GM18505 (cell line): ENCODE results near the gene FMNL2.
A peak's percentile ranks its signal among the peaks of the same experiment; 100 is the strongest.

Source experiments
- ATAC-seq: cut with Tn5 transposase; IDR thresholded peaks from one replicate; pipeline ENCODE4 v1.9.1; 2021; ENCODE audit not compliant: unreplicated experiment
- POLR2A ChIP-seq: IDR thresholded peaks from 4 replicates; pipeline ENCODE4 v1.6.1; 2011; ENCODE audit warnings: borderline replicate concordance; ENCODE audit not compliant: insufficient read depth, insufficient read length; ENCODE audit errors: extremely low read depth

FMNL2 gene

DNA sequence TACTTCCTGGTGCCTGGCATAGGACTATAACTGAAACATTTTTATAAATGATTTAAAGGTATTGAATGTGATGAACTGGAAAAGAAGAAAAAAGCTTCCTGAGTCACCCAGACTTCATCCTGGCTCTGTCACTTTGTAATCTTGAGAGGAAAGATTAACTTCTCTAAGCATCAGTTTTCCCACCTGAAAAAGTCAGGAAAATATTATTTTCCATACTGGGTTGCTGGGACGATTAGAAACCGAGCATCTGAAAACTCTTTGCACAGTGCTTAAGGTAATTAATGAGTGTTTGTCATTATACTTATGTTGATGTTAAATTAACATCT lies 71.8 kb downstream of the FMNL2 start:
- TF ChIP-seq POLR2A: no peak
- no peak for ATAC-seq

DNA sequence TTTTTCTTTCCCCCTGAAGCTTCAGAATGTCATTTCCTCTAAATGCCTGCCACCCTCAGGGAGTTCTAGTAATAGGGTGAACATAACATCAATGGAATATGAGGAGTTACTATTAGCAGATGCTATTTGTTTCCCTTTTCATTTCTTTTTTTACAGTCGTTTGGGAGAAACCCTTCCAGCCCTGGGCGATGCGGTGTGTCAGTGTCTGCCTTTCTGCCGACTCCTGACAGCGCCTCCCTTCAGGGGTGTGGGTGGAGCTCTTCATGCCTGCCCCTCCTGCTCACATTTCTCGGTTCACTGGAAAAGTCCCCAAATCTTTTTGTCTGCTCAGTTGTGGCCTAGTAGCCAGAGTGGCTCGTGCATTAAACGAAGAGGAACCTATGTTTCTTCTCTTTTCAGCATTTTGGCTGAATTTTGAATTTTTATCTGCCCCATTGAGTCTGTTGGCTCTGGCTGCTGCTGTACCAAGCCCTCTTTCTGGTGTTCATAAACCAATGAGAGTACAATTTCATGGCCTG lies 72.3 kb downstream of the FMNL2 start:
- peak; percentile 75 for ATAC-seq
- peak; percentile 63 for TF ChIP-seq POLR2A

DNA sequence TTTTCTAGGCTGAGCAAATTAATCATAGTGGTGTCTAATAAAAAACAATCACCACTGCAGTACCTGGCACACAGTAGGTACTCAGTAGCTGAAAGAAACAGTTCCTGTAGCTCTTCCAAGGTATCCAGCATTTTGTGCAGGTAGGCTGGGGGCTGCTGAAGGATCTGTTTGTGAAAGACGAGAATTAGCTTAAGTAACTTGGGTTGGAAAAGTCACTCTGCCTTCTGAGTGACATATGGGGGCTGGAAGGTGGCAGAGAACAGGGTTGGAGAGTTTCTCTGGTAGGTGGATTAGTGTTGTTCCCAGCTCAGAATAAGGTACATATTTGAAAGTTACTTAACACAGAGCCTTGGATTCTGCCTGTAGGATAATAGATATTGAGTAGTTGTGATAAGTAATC lies 72.8 kb downstream of the FMNL2 start:
- ATAC-seq: no peak
- no peak for TF ChIP-seq POLR2A

DNA sequence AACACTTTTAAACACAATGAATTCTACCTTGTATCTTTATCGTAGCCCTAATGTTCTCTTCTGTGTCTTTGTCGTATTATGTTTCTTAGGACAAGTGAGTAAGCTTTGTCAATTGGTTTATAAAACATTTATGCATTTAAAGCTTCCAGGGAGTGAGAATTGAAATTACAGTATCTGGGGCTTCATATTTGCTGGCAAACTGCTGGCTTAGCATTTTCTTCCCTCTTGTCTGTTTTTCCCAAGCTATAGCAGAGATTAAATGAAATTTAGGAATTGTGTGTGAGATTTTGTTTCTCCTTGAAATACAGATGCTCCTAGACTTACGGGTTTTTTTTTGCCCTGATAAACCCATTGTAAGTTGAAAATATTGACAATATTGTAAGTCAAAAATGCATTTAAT lies 73.3 kb downstream of the FMNL2 start:
- no peak for TF ChIP-seq POLR2A
- ATAC-seq: no peak

DNA sequence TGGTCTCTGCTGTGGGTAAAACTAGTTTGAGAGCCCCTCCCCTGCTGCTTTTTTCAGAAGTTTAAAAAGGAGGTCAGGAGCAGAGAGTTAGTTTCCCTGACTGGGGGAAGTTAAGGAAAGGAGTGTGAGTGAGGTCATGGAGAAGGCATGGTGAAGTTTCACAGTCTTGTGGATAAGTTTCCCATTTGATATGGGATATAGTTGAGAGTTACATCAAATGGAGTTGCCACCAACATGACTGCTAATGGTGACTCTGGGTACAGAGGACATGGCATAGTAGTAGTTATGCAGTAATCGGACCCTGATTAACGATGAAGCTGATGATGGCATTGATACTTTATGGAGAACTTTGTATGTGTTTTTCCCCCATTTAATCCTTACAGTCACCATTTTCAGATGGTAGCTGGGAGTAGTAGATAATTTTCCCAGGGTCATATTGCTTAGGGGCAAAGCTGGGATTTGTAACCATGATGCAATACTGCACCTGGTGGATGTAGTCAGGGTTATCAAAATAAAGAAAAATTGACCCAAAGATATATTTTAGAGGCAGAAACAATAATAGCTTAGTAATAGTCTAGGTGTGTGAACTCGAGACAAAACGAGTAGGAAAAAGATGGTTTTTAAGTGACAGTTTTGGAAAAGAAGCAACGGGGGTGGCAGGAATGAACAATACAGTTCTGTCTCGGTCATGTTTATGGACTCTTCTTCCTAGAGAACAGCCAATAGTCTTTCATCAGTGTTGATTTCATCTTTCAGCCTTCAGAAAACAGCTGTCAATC lies 74.6 kb downstream of the FMNL2 start:
- ATAC-seq: no peak
- TF ChIP-seq POLR2A: no peak

DNA sequence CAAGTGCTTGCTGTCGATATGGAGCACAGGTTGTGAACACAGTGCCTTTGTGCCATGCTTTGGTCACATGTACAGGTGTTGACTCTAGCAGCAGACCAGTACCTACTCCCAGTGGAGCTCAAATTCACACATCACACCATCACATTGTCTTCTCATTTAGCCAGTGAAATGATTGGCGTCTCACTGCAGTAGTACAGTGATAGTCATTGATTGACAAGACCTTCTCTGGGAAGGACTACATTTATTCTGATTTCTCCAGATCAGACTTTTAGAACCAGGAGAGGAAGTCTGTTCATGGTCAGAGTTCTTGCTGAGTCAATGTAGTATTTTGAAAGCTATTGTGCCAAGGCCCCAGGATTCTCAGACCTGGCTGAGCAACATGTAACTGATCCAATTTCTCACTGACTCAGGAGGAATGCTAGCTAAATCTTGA lies 75.2 kb downstream of the FMNL2 start:
- no peak for ATAC-seq
- TF ChIP-seq POLR2A: no peak

DNA sequence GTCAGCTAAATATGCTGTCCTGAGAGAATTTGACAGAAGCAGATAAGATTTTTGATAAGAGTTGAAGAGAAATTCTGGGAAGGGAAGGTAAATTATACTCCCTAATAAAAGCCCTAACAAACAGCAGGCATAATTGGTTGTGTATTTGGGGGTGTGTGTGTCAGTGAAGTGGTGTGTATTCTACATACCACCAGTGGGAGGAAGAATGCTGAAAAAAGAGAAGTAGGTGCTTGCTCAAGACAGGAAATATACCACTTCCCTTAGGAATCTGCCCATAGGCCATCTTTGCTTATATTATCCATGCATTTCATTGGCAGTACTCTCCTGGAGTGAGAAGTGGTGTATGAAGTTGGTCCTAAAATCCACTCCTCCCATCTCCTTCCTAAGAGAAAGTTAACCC lies 76.2 kb downstream of the FMNL2 start:
- no peak for TF ChIP-seq POLR2A
- no peak for ATAC-seq

DNA sequence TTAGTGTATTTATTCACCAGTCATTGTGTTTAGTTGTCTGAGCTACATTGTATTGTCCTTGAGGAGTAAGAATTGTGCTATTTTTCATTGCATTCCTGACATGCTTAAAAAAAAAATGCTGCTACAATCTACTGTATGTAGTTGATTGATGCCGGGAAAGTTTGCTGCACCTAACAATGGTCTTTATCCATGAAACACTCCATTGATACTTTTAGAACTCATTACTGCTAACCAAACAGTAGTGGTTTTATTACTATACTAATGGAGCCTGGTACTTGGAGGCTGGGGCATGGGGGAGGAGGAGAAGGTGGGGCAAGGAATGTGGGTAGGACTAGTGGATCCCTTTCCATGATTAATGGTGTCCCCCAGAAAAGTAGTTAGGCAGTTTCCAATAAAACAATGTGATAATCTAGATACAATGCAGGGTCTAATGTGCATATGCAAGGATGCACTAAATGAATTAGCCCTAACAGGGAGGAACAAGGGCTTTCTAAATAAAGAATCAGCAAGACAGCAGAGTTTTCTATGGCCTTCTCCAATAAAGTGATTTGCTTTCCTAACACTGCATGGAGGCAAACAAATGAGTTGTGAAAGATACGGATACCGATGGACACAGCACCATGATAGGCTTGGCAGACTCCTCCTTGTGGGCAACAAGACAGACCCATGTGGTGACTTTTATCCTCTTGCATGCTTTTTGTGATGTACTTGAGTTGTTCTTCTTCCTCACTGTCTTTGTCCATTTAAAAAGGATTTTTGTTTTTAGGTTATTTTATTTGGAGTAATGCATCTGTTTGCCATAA lies 78.5 kb downstream of the FMNL2 start:
- TF ChIP-seq POLR2A: no peak
- no peak for ATAC-seq

DNA sequence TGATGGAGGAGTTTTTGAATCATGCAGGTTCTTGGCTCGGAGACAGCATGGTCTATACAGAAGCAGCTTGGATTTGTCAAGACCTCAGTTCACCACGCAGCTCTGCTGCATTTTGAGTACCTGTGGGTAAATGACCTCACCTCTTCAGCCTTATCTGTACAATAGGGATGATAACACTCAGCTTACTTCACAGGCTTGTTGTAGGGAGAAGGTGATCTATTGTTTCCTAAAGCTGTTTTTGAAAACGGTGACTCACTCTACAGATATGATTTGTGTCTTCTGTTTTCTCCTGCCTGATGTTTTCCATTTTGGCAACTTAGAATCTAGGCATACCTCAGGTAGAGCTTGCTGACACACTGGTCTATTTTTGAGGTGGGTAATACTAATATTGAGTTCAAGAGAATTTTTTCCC lies 80.3 kb downstream of the FMNL2 start:
- no peak for ATAC-seq
- TF ChIP-seq POLR2A: no peak

DNA sequence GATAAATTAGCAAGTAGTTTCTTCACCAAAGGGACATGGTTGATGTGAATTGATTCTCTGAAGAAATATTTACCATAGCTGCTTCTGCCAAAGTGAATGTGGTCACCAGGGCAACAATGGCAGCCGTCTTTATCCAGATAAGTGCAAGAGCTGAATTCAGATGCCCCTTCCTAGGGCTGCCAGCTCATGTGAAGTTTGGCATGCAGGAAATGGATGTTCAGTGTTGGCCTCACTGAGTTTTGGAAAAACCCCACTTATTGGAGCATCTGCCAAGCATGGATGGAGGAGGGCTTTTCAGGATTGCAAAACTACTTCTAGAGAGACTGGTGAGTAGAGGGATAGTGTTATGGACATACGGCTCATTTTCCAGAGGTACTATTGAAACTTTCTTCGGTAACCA lies 80.8 kb downstream of the FMNL2 start:
- ATAC-seq: no peak
- TF ChIP-seq POLR2A: no peak

DNA sequence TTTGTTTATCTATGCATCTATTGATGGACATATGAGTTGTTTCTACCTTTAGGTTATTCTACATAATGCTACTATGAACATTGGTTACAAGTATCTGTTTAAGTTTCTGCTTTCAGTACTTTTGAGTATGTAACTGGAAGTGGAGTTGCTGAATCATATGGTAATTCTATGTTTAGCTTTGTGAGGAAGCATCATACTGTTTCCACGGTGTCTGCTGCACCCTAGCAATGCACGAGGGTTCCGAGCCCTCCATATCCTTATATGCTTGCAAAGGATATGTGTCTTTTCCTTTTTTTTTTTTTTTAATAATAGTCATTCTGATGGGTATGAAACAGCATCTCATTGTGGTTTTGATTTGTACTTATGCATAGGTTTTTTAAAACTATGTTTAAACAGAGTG lies 83.7 kb downstream of the FMNL2 start:
- no peak for ATAC-seq
- TF ChIP-seq POLR2A: no peak

DNA sequence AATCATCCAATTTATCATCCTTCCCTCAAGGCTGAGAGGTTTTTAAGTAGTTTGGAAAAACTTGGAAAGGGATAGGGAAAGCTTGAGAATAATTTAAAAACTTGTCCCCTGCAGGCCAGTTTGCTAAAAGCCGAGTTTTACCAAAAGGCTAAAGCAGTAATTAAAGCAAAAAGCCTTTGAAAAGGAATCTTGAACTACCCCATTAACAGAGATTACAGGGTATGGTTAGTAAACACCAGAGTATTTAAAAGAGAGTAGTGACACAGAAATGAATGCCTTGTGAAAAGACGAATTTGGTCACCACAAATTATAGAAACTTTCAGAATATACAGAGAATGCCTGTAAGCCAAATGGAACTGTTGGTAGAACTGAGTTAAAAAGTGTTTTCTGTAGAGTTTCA lies 85.0 kb downstream of the FMNL2 start:
- no peak for ATAC-seq
- no peak for TF ChIP-seq POLR2A

DNA sequence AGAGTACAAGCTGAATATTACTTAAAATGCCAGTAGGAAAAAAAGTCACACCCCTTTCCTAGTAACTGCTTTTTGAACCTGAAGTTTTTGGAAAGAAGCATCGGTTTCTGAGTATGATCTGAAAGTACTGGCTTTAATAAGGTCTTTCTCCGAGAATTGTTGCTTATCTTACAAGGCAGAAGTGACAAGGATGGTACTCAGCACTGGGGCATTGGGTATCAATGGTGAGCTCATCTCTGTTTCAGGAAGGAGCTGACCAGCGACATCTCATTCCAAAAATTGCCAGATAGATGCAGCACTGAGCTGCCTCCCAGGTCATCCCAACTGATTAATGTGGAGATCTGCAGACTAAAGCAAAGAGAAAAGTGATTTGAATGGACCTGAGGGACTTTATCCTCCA lies 85.4 kb downstream of the FMNL2 start:
- no peak for TF ChIP-seq POLR2A
- ATAC-seq: no peak

DNA sequence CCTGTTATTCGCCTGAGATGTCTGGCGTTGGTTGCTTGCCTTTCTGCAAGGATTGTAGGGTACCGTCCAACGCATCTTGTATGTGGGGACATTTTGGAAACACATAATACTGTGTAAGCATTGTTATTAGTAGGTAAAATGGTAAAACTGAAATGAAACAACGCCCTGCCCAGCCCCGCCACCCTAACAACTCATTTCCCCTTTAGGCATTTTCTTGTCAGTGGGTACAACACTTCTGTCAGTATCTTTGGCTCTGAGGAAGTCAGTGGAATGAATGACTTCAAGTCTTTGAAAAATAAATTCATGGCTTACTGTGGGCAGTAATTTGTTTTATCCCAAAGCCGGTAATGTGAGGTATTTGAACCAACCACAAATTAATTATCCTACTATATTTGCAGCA lies 86.0 kb downstream of the FMNL2 start:
- no peak for ATAC-seq
- TF ChIP-seq POLR2A: no peak

DNA sequence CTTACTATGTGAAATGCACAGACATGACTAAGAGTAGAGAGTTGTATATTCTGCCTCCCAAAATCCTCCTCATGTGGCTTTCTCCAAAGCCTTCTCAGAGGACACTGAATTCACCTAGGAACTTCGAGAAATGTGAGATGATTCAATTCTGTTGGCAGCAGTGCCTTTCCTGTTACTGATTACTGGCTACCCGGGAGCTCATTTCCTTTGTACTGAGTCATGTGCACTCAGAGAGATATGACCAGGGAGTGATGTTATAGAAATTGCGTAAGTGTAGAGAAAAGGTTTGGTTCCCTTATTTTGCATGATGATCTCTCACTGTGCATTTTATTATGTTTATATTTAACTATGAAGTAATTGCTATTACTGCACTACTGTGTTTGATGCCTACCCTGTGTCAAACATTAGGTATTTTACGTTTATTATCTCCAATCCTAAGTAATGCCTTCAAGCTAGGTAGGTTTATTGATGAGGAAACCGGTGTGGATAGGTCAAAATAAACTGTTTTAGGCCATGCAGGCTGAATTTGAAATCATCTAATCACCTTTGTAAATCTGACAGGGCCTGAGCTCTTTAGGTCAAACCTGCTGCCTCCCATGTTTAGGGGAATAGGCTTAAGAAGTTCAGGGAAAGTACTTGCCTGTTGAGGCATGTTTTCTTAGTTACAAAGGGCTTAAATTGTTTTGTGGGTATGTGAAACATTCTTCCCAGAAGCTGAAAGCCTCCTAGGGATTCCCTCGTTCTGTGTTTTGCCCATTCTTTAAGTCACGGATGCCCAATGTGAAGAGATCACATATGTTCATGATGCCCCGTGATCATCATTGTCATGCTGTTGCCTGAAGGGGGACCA lies 86.8 kb downstream of the FMNL2 start:
- ATAC-seq: peak; percentile 79
- TF ChIP-seq POLR2A: no peak
